LNCAP (cell line): Measurements from ENCODE around the gene OLFML2A.

Experiments
- CTCF ChIP-seq: fragments of 450-650 bp; IDR thresholded peaks from 2 replicates; pipeline ENCODE4 v1.5.1; 2017; ENCODE audit warnings: mild to moderate bottlenecking

The OLFML2A gene

GRCh38 chr9:124854822-124855221 is 77.9 kb downstream of the OLFML2A start:
- no peak for TF ChIP-seq CTCF

GRCh38 chr9:124855566-124855943 is 78.6 kb downstream of the OLFML2A start:
- TF ChIP-seq CTCF = no peak

- peak; percentile 45 for TF ChIP-seq CTCF
These were observed 79.2 kb downstream of the OLFML2A start for GRCh38 chr9:124855944-124856765.

GRCh38 chr9:124857533-124858162 is 80.7 kb downstream of the OLFML2A start:
- TF ChIP-seq CTCF = no peak

GRCh38 chr9:124858330-124859046 is 81.6 kb downstream of the OLFML2A start:
- TF ChIP-seq CTCF = no peak

GRCh38 chr9:124859803-124860581 is 83.1 kb downstream of the OLFML2A start:
- TF ChIP-seq CTCF = no peak
